ENCODE measurements around the gene TBC1D13. TPM values are rescaled to one million over a fixed set of nuclear protein-coding genes. Genes with fewer than 3 reads are reported as not detected.
A peak's percentile ranks its signal among the peaks of the same experiment; 100 is the strongest.
"Not testable (repeated sequence)": the region's sequence is repeated elsewhere in the genome, so short reads cannot be mapped to it uniquely, and the experiment has no call there.

The TBC1D13 gene
- polyA plus RNA-seq, 2 of the 4 experiments (the other 2 are of a cell fraction) = 13.9 to 17.6 TPM

DNA sequence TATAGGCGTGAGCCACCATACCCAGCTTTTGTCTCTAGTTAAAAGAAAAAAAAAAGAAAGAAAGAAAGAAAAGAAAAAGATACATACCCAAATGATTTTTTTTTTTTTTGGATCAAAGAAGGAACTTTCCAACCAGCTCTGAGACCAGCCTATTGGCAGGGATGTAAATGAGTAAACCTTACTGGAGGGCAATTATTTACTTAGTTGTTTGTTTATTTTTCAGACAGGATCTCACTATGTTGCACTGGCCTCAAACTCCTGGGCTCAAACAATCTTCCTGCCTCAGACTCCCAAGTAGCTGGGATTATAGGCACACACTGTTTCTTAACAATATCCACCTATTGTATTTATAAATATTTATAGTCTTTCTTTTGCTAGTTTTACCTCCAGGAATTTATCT is 53.5 kb downstream of the TBC1D13 start:
- 100% methylated on average over 1 of the region's 1 CpG for WGBS (ENCODE audit: missing lambda C conversion rate)
- H3K4me1 ChIP-seq = no peaks in the 10 kb centered on the region
- no peak overlapping the region for H3K4me3 ChIP-seq
- TF ChIP-seq HDAC2 (IDR thresholded peaks at IDR 0.05) (no peak), POLR2A (IDR thresholded peaks at IDR 0.05; ENCODE audit: low read length) (no peak), NFE2L2 (conservative IDR thresholded peaks at IDR 0.05; ENCODE audit: low read length) (no peak), RAD21 (conservative IDR thresholded peaks at IDR 0.05 in 1 of 2, IDR thresholded peaks at IDR 0.05 in 1 of 2) (no peak), ZFP36 (IDR thresholded peaks at IDR 0.05; ENCODE audit: borderline replicate concordance, partially characterized antibody) (no peak), RCOR1 (IDR thresholded peaks at IDR 0.05; ENCODE audit: low read depth, low read length) (no peak), MAFK (IDR thresholded peaks at IDR 0.05; ENCODE audit: partially characterized antibody) (no peak), EP300 (IDR thresholded peaks at IDR 0.05) (no peak), RARB (CRISPR knock-in tag; IDR thresholded peaks at IDR 0.05) (no peak), HOXB5 (CRISPR knock-in tag; IDR thresholded peaks at IDR 0.05) (no peak), PHF8 (IDR thresholded peaks at IDR 0.05; ENCODE audit: borderline replicate concordance, low read depth) (no peak), FOXS1 (CRISPR knock-in tag; IDR thresholded peaks at IDR 0.05) (no peak), CBX2 (IDR thresholded peaks at IDR 0.05; ENCODE audit: borderline replicate concordance, low read depth) (no peak), CEBPB (IDR thresholded peaks at IDR 0.05) (no peak), HEYL (CRISPR knock-in tag; IDR thresholded peaks at IDR 0.05) (no peak), USF2 (IDR thresholded peaks at IDR 0.05) (no peak), JUNB (IDR thresholded peaks at IDR 0.05) (no peak), POLR2AphosphoS2 (conservative IDR thresholded peaks at IDR 0.05; ENCODE audit: low read length) (no peak)
- TF ChIP-seq, protein P1, sequence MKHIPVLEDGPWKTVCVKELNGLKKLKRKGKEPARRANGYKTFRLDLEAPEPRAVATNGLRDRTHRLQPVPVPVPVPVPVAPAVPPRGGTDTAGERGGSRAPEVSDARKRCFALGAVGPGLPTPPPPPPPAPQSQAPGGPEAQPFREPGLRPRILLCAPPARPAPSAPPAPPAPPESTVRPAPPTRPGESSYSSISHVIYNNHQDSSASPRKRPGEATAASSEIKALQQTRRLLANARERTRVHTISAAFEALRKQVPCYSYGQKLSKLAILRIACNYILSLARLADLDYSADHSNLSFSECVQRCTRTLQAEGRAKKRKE (CRISPR knock-in tag; IDR thresholded peaks at IDR 0.05; ENCODE audit: low read depth) = no peak
- TF ChIP-seq, protein P2, sequence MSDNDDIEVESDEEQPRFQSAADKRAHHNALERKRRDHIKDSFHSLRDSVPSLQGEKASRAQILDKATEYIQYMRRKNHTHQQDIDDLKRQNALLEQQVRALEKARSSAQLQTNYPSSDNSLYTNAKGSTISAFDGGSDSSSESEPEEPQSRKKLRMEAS (IDR thresholded peaks at IDR 0.05) = no peak
- CTCF ChIA-PET = interaction anchor here (0.6 kb wide), 3 partner anchors 11 to 181 kb away, joined by 3 to 5 read pairs (median 3); partner anchors contain the start of gene SPOUT1
- no peak for FAIRE-seq
- POLR2A ChIA-PET = no interaction called here
- no peak for ATAC-seq
- no peak for DNase-seq (ENCODE audit: low read depth in 1 of 2, low spot score in 1 of 2)
- no peaks in the 10 kb centered on the region for H3K9me3 ChIP-seq
- no peak overlapping the region for H3K27ac ChIP-seq
- H3K4me2 ChIP-seq = no peak overlapping the region

DNA sequence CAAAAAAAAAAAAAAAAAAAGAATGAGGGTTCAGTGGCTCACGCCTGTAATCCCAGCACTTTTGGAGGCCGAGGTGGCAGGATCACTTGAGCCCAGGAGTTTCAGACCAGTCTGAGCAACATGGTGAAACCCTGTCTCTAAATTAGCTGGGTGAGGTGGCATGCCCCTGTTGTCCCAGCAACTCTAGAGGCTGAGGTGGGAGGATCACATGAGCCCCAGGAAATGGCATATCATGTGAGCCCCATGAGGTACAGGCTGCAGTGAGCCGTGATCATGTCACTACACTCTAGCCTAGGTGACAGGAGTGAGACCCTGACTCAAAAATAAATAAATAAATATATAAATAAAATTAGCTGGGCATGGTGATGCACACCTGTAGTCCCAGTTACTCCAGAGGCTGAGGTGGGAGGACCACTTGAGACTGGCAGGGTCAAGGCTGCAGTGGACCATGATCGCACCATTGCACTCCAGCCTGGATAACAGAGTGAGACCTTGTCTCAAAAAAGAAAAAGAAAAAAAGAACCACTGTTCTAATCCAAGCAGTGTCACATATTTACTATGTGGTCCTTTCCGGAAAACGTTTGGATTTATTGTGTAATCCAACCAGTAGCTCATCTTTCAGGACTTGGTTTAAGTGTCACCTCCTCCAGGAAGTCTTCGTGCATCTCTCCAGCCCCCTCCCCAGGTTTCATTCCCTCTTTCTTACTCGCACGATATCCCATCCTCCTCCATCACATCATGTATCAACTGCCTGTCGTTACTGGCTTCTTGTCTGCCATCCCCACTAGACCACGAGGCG is 54.8 kb downstream of the TBC1D13 start:
- CTCF ChIA-PET = interaction anchor here (0.6 to 4.6 kb wide), 4 partner anchors 10 to 135 kb away, joined by 4 to 30 read pairs (median 4); no protein-coding TSS in a partner anchor
- FAIRE-seq (no peak), ATAC-seq (no peak), DNase-seq (ENCODE audit: low read depth in 1 of 2, low spot score in 1 of 2) (no peak)
- Histone ChIP-seq H3K4me1 (no peaks in the 10 kb centered on the region), H3K4me3 (no peak overlapping the region), H3K4me2 (no peak overlapping the region), H3K9me3 (no peaks in the 10 kb centered on the region), H3K27ac (no peak overlapping the region)
- POLR2A ChIA-PET = no interaction called here
- no peak for TF ChIP-seq FOXS1 (CRISPR knock-in tag; IDR thresholded peaks at IDR 0.05)
- no peak for TF ChIP-seq FOSL2 (IDR thresholded peaks at IDR 0.05)
- no peak for TF ChIP-seq FOSL2 (CRISPR knock-in tag; IDR thresholded peaks at IDR 0.05)
- TF ChIP-seq ZFP36 (IDR thresholded peaks at IDR 0.05; ENCODE audit: borderline replicate concordance, partially characterized antibody) = peak; percentile 24
- WGBS (ENCODE audit: missing lambda C conversion rate) = 87% methylated on average over 12 of the region's 12 CpGs

- CTCF ChIA-PET = interaction anchor here (0.7 to 4.6 kb wide), 5 partner anchors 9 to 537 kb away, joined by 3 to 30 read pairs (median 6); no protein-coding TSS in a partner anchor
- POLR2A ChIA-PET = not testable (repeated sequence)
- 83% methylated on average over 7 of the region's 7 CpGs for WGBS (ENCODE audit: missing lambda C conversion rate)
Measured at GRCh38 chr9:128843171-128843570, 56.1 kb downstream of the TBC1D13 start.

More at GRCh38 chr9:128843171-128843570, 56.1 kb downstream of the TBC1D13 start:
- not testable (repeated sequence) for H3K9me3 ChIP-seq; DNase-seq (ENCODE audit: low read depth in 1 of 2, low spot score in 1 of 2); H3K27ac ChIP-seq; FAIRE-seq; ATAC-seq; H3K4me3 ChIP-seq; H3K4me2 ChIP-seq; H3K4me1 ChIP-seq

All from A549 (cell line).